Activated CD4-positive, alpha-beta T cell treated with anti-CD3 and anti-CD28 coated beads, Interleukin-2, amount 10 ng/mL, durations not matched to agents 7 days and 5 days (primary cell): ENCODE measurements around the gene ANKRD18B. TPM values are rescaled to one million over a fixed set of nuclear protein-coding genes. Genes with fewer than 3 reads are reported as not detected.
"Not testable (repeated sequence)": the region's sequence is repeated elsewhere in the genome, so short reads cannot be mapped to it uniquely, and the experiment has no call there.

Experiments
- CTCF ChIA-PET: fragments of 350-600 bp; sonication (Branson Sonifier 250); formaldehyde crosslinking; loops from one replicate; lab custom pipeline; 2021; ENCODE audit warnings: antibody characterized with exemption; lab: Charles Lee
- POLR2A ChIA-PET: fragments of 350-600 bp; sonication (Branson Sonifier 250); formaldehyde crosslinking; loops from one replicate; lab custom pipeline; 2021; ENCODE audit warnings: antibody characterized with exemption; lab: Charles Lee
- DNase-seq: peaks from one replicate; pipeline ENCODE4 v3.0.0-alpha.2; 2020
- H3K27ac Mint-ChIP-seq: one replicate; pipeline ENCODE4 v1.8.0; 2021; ENCODE audit warnings: mild to moderate bottlenecking, moderate library complexity, mixed read lengths
- H3K27me3 Mint-ChIP-seq: one replicate; pipeline ENCODE4 v1.8.0; 2021; ENCODE audit warnings: mixed read lengths
- H3K36me3 Mint-ChIP-seq: one replicate; pipeline ENCODE4 v1.8.0; 2021; ENCODE audit warnings: low read depth, mixed read lengths
- H3K4me1 Mint-ChIP-seq: one replicate; pipeline ENCODE4 v1.8.0; 2021; ENCODE audit warnings: mixed read lengths
- H3K4me3 Mint-ChIP-seq: one replicate; pipeline ENCODE4 v1.8.0; 2021; ENCODE audit warnings: mild to moderate bottlenecking, moderate library complexity, mixed read lengths
- H3K9me3 Mint-ChIP-seq: one replicate; pipeline ENCODE4 v1.8.0; 2021; ENCODE audit warnings: mixed read lengths
- total RNA-seq, 2 experiments: library from RNA; stranded (reverse); gene quantifications; one replicate each; pipeline ENCODE4 v1.2.3, GENCODE V29; 2021

Gene ANKRD18B
- total RNA-seq, 2 experiments from 2014 or later = 0.46 to 0.97 TPM

DNA sequence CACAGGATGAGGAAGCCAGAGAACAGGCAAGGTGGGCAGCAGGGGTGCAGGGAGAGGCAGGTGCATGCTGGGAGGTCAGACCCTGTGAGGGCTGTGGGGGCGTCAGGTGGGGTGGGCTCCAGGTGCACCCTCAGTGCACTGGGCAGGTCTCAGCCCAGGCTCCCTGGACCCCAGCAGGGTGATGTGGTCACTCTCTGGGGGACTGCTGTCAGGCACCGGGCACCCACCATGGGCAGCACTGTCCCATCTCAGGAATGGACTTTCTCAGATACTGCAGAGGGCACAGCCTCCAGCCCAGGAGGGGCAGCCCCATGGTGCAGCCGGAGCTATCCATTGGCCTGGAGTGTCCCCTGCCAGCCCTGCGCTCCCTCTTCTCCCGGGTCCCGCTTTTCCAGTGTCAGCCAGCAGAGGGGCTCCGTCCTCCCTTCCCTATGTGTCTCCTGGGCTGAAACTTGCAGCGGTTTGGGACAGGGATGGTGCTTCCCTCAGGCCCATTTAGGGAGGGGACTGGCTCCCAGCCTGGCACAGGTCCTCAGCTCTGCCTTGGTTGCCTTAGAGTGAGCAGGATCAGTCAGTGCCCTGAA is 74.8 kb downstream of the ANKRD18B start:
- POLR2A ChIA-PET, H3K4me1 Mint-ChIP-seq, CTCF ChIA-PET, H3K27me3 Mint-ChIP-seq, H3K9me3 Mint-ChIP-seq, H3K27ac Mint-ChIP-seq, H3K36me3 Mint-ChIP-seq, DNase-seq, H3K4me3 Mint-ChIP-seq: not testable (repeated sequence)

DNA sequence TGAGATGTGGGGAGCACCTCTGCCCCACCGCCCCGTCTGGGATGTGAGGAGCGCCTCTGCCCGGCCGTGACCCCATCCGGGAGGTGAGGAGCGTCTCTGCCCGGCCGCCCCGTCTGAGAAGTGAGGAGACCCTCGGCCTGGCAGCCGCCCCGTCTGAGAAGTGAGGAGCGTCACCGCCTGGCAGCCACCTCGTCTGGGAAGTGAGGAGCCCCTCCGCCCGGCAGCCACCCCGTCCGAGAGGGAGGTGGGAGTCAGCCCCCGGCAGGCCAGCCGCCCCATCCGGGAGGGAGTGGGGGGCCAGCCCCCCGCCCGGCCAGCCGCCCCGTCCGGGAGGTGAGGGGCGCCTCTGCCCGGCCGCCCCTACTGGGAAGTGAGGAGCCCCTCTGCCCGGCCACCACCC is 76.9 kb downstream of the ANKRD18B start:
- H3K9me3 Mint-ChIP-seq, H3K4me3 Mint-ChIP-seq, CTCF ChIA-PET, H3K4me1 Mint-ChIP-seq, H3K27ac Mint-ChIP-seq, DNase-seq, POLR2A ChIA-PET, H3K27me3 Mint-ChIP-seq, H3K36me3 Mint-ChIP-seq: not testable (repeated sequence)

DNA sequence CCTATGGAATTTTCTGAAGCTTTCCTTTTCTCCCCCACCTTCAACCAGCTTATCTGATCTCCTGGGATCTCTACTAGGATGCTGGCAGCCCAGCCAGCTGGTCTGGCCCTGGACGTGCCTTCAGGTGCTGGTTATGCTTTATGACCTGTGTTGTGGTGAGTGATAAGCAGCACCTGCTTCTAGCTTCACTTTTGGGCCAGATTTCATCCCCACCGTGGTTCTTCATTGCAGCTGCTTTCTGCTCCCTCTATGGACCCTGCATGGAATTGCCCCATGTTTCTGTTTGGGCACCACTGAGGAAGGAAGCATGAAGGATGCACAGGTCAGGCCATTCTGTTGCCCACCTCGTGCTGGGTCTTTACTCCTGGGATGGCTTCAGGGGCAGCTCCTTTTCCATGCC is 80.2 kb downstream of the ANKRD18B start:
- DNase-seq, H3K4me1 Mint-ChIP-seq, H3K9me3 Mint-ChIP-seq, H3K36me3 Mint-ChIP-seq, POLR2A ChIA-PET, H3K27me3 Mint-ChIP-seq, H3K27ac Mint-ChIP-seq, H3K4me3 Mint-ChIP-seq: not testable (repeated sequence)
- CTCF ChIA-PET = interaction anchor here (0.7 kb wide), 1 partner anchor 87 kb away, joined by 4 read pairs; no protein-coding TSS in a partner anchor

DNA sequence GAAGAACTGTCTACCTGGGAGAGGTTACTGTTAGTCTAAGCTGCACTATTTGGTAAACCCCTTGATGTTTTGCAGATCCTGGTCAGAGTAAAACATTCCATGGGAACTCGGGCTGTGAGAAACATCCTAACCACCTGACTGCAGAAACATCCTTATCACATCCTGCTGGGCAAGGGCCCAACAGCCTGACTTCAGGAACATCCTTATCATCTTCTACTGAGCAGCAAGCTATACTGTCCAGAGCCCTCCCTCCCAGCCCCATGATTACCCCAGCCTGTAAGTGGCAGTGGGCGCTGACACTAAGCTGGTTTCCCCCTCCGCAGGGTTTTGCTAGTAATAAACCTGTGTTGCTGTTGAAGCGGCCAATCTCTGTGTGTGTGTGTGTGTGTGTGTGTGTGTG is 80.9 kb downstream of the ANKRD18B start:
- H3K27ac Mint-ChIP-seq, CTCF ChIA-PET, H3K9me3 Mint-ChIP-seq, DNase-seq, H3K4me1 Mint-ChIP-seq, H3K36me3 Mint-ChIP-seq, POLR2A ChIA-PET, H3K4me3 Mint-ChIP-seq: not testable (repeated sequence)
- peaks cover 11% of the 10 kb centered on the region for H3K27me3 Mint-ChIP-seq

DNA sequence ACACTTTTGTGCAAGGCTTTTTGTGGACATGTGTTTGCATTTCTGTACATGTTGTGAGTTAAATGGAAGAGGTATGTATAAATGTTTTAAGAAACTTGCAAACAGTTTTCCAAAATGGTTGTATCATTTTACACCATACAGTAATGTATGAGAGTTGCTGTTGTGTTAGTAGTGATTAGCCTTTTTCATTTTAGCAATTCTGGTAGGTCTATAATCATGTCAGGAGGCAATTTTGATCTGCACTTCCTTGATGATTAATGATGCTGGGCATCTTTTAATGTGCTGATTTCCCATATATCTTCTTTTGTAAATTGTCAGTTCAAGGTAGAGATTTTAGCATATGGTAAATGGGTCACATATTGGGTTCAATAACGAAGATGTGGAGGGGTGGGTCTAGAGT is 87.3 kb downstream of the ANKRD18B start:
- CTCF ChIA-PET = interaction anchor here (0.6 kb wide), 1 partner anchor 775 kb away, joined by 4 read pairs; no protein-coding TSS in a partner anchor

DNA sequence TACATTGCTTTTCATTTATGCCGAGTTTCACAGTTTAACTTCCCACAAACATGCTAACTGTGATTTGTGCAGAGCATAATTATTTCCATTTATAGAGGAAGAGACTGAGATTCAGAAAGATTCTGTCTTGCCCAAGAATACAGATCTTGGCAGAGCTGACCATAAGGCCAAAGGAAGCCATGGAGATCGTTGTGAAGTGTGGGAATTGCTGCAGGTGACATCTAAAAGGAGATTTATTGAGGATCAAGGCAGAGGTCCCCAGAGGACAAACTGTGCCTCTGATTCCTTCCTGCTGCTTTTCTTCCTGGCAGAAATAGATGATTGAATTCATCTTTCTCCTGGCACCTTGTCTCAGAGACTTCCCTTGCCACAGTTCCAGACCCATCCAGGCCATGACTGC is 88.4 kb downstream of the ANKRD18B start:
- H3K27ac Mint-ChIP-seq, H3K9me3 Mint-ChIP-seq, H3K4me1 Mint-ChIP-seq, POLR2A ChIA-PET, H3K36me3 Mint-ChIP-seq, DNase-seq, H3K4me3 Mint-ChIP-seq: not testable (repeated sequence)
- H3K27me3 Mint-ChIP-seq = peaks cover 37% of the 10 kb centered on the region
- CTCF ChIA-PET = interaction anchor here (2.4 kb wide), 1 partner anchor 11 kb away, joined by 6 read pairs; no protein-coding TSS in a partner anchor

More for the DNA sequence above, 87.3 kb downstream of the ANKRD18B start:
- Mint-ChIP-seq H3K4me3 (no peak overlapping the region), H3K9me3 (no peaks in the 10 kb centered on the region), H3K4me1 (no peaks in the 10 kb centered on the region), H3K27me3 (peaks cover 35% of the 10 kb centered on the region), H3K27ac (no peak overlapping the region), H3K36me3 (no peaks in the 10 kb centered on the region)
- POLR2A ChIA-PET = no interaction called here
- DNase-seq = no peak

DNA sequence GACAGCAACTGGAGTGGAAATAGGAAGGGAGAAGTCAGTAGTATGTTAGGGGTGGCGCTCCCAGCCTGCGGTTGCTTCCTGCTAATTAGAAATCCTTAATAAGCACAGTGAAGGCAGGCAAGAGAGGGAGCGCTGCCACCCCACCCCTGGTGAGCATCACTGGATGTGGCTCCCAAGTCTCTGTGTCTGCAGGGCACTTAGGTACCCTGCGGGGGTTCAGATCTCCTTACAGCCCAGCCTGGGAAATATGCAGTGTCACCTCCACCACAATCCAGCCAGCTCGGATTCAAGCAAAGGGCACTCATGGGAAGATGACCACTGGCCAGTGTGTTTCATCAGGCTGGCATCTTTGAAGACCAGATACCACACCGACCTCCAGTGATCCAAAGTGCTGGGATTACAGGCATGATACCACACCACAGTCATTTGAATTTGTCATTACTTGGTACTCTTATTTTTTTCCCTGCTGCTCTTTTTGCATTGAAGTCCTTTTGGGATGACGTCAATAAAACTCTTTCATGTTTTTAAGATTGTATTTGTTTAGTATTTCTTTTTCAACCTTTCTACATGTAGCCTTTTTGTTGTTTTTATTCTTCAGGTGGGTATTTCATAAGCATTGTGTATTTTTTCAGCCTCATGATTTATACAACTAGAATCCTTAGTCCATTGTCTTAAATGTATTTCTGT is 90.1 kb downstream of the ANKRD18B start:
- POLR2A ChIA-PET = no interaction called here
- H3K36me3 Mint-ChIP-seq = no peaks in the 10 kb centered on the region
- CTCF ChIA-PET = interaction anchor here (2.4 kb wide), 1 partner anchor 10 kb away, joined by 6 read pairs; no protein-coding TSS in a partner anchor

DNA sequence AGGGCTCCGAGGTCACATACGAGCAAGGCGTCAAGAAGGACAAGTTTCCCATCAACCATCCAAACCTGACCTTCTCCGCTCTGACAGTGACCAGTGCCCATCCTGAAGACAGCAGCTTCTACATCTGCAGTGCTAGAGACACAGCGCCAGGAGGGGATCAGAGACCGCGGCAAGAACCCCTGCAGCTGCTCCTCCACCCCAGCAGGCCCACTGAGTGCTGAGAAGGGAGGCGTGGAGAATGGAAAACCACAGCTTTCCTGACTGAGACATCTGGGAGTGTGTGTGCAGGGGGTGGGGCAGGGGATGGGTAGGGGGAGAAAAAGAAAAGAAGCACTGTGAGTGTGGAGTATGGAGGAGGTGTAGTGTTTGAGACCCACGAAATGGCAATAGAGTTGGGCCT is 94.3 kb downstream of the ANKRD18B start:
- H3K36me3 Mint-ChIP-seq, H3K4me1 Mint-ChIP-seq, H3K27ac Mint-ChIP-seq, H3K4me3 Mint-ChIP-seq, DNase-seq, POLR2A ChIA-PET, H3K9me3 Mint-ChIP-seq: not testable (repeated sequence)
- CTCF ChIA-PET = interaction anchor here (1.5 kb wide), 1 partner anchor 101 kb away, joined by 3 read pairs; no protein-coding TSS in a partner anchor
- peaks cover 31% of the 10 kb centered on the region for H3K27me3 Mint-ChIP-seq

More for the DNA sequence above, 90.1 kb downstream of the ANKRD18B start:
- Mint-ChIP-seq H3K27ac (no peak overlapping the region), H3K4me1 (peaks cover 3% of the 10 kb centered on the region), H3K4me3 (no peak overlapping the region), H3K27me3 (peaks cover 38% of the 10 kb centered on the region), H3K9me3 (no peaks in the 10 kb centered on the region)
- DNase-seq = no peak

DNA sequence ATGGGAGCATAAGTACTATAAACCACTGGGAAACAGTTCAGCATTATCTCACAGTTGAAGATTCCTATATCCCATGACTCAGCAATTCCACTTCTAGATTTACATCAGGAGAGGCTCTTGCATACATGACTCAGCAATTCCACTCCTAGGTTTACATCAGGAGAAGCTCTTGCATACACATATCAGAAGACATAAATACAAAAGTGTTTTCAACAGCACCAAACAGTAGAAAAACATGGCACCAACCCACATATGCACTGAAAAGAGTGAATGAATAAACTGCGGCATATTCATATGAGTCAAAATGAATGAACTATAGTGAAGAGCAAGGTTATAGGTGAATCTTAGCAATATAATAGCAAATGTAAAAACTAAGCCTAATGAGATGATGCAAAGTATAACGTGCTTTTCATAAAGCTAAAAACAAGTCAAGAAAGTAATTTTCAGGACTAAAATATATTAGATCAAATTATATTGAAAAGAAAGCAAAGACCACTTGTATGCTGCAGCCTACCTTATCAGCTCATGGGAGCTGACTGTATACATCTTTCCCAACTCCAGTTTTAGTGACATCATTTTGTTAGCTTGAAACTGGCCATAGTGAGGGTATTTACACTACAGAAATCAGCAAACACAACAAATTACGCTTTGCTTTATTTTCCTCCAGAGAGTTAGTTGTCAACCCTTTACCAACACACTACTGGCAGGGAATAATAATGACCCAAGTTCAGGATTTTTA is 95.8 kb downstream of the ANKRD18B start:
- ChIA-PET POLR2A (no interaction called here), CTCF (interaction anchor here (0.5 kb wide), 1 partner anchor 173 kb away, joined by 3 read pairs; no protein-coding TSS in a partner anchor)
- Mint-ChIP-seq H3K4me3 (no peak overlapping the region), H3K4me1 (peaks cover 7% of the 10 kb centered on the region), H3K9me3 (no peaks in the 10 kb centered on the region), H3K36me3 (no peaks in the 10 kb centered on the region), H3K27me3 (peaks cover 27% of the 10 kb centered on the region), H3K27ac (no peak overlapping the region)
- no peak for DNase-seq

DNA sequence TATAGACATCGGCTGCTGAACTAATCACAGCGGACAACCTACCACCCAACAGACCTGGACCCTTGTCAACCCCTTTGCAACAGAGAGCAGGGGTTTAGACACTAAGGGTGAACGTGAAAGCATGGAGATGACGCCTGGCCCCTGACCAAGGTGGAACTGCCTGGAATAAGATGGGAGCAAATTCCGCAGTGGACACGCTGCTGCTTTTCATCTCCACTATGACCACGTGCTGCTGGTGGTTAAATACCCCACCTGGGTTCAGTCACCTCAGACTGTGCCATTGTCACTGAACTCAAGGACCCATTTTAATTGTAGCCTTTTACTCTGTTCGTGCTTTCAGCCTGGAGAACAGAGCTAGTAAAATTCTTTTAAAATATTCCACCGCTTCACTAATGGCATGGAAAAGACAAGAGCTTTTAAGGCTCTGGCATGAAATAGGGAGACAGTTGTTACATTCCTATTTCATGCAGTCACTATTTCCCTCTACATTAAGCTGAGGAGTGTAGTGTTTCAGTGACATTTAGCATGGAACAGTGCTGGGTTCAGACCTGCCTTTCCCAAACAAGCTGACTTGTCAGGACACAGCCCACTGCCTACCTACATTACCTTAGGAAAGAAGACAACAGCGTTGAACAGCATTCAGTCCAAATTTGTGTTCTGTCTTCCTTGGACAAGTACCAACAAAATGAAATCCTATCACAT is 96.8 kb downstream of the ANKRD18B start:
- H3K4me3 Mint-ChIP-seq = no peak overlapping the region
- peaks cover 7% of the 10 kb centered on the region for H3K4me1 Mint-ChIP-seq
- no peaks in the 10 kb centered on the region for H3K9me3 Mint-ChIP-seq
- ChIA-PET CTCF (interaction anchor here (0.6 kb wide), 1 partner anchor 1377 kb away, joined by 3 read pairs; no protein-coding TSS in a partner anchor), POLR2A (no interaction called here)
- no peaks in the 10 kb centered on the region for H3K36me3 Mint-ChIP-seq
- H3K27ac Mint-ChIP-seq = no peak overlapping the region
- DNase-seq = no peak
- H3K27me3 Mint-ChIP-seq = peaks cover 21% of the 10 kb centered on the region
